DND-41 (cell line): ENCODE measurements around the gene SMC1B.
"Not testable (repeated sequence)": the region's sequence is repeated elsewhere in the genome, so short reads cannot be mapped to it uniquely, and the experiment has no call there.

Experiments
- ATAC-seq: fragments of 200-7000 bp; cut with Tn5 transposase; 3 replicates; pipeline ENCODE4 v1.9.1; 2021; ENCODE audit warnings: low read depth; ENCODE audit not compliant: insufficient read depth
- DNase-seq: peaks from one replicate; pipeline ENCODE4 v3.0.0-alpha.2; 2020
- H2AFZ ChIP-seq: 2 replicates; pipeline ENCODE4 v1.6.0; 2012; ENCODE audit warnings: low read depth, low read length
- H3K27ac ChIP-seq: 2 replicates; pipeline ENCODE4 v1.5.1; 2012; ENCODE audit warnings: low read length, inconsistent platforms
- H3K27me3 ChIP-seq: fragments of 200-600 bp; sonication (generic); 2 replicates; pipeline ENCODE4 v1.6.0; 2012; ENCODE audit warnings: low read length, mild to moderate bottlenecking, inconsistent platforms; ENCODE audit not compliant: insufficient read depth, poor library complexity
- H3K36me3 ChIP-seq: 2 replicates; pipeline ENCODE4 v1.5.1; 2012; ENCODE audit warnings: low read length, inconsistent platforms; ENCODE audit not compliant: insufficient read depth
- H3K4me1 ChIP-seq: 2 replicates; pipeline ENCODE4 v1.5.1; 2012; ENCODE audit warnings: mild to moderate bottlenecking, low read length; ENCODE audit not compliant: insufficient read depth
- H3K4me2 ChIP-seq: 2 replicates; pipeline ENCODE4 v1.6.0; 2012; ENCODE audit warnings: mild to moderate bottlenecking, moderate library complexity, low read length, inconsistent platforms; ENCODE audit not compliant: insufficient read depth
- H3K4me3 ChIP-seq, 2 experiments: fragments of 200-600 bp in 1 of 2; shearing (Covaris generic) in 1 of 2; 2 replicates each; pipeline ENCODE4 v1.5.1; 2012 to 2016; ENCODE audit warnings: inconsistent platforms in 2 of 2, low read length in 2 of 2, mild to moderate bottlenecking in 2 of 2, low read depth in 1 of 2, moderate library complexity in 1 of 2
- H3K79me2 ChIP-seq: 2 replicates; pipeline ENCODE4 v1.6.0; 2012; ENCODE audit warnings: low read length, inconsistent platforms; ENCODE audit not compliant: insufficient read depth
- H3K9ac ChIP-seq: 2 replicates; pipeline ENCODE4 v1.6.0; 2012; ENCODE audit warnings: low read depth, mild to moderate bottlenecking, inconsistent platforms, low read length, moderate library complexity
- H3K9me3 ChIP-seq: 2 replicates; pipeline ENCODE4 v1.5.1; 2012; ENCODE audit warnings: low read length, moderate library complexity, mild to moderate bottlenecking, inconsistent platforms; ENCODE audit not compliant: insufficient read depth, severe bottlenecking
- H4K20me1 ChIP-seq: 2 replicates; pipeline ENCODE4 v1.6.0; 2012; ENCODE audit warnings: low read length; ENCODE audit not compliant: insufficient read depth
- EZH2 ChIP-seq: IDR thresholded peaks from 3 replicates; pipeline ENCODE4 v1.6.1; 2012; ENCODE audit warnings: borderline replicate concordance, low read depth, mild to moderate bottlenecking, moderate library complexity, low read length, inconsistent platforms; ENCODE audit not compliant: severe bottlenecking
- TF ChIP-seq, protein P1 (sequence below): IDR thresholded peaks from 2 replicates; pipeline ENCODE4 v1.5.1; 2012; ENCODE audit warnings: borderline replicate concordance, low read length, moderate library complexity, mild to moderate bottlenecking; ENCODE audit not compliant: poor library complexity, severe bottlenecking; ENCODE audit errors: extremely low read depth

The SMC1B gene

GRCh38 chr22:45450921-45451651 is 37.7 kb upstream of the SMC1B start:
- DNase-seq, result no peak
- Histone ChIP-seq H3K27ac (no peak overlapping the region), H3K79me2 (no peaks in the 10 kb centered on the region), H3K36me3 (no peaks in the 10 kb centered on the region), H3K4me1 (no peaks in the 10 kb centered on the region), H2AFZ (no peak overlapping the region), H3K4me3 (no peak overlapping the region), H3K4me2 (no peak overlapping the region), H4K20me1 (no peaks in the 10 kb centered on the region), H3K9me3 (no peaks in the 10 kb centered on the region), H3K27me3 (peaks cover 12% of the 10 kb centered on the region), H3K9ac (no peak overlapping the region)
- TF ChIP-seq, protein P1, sequence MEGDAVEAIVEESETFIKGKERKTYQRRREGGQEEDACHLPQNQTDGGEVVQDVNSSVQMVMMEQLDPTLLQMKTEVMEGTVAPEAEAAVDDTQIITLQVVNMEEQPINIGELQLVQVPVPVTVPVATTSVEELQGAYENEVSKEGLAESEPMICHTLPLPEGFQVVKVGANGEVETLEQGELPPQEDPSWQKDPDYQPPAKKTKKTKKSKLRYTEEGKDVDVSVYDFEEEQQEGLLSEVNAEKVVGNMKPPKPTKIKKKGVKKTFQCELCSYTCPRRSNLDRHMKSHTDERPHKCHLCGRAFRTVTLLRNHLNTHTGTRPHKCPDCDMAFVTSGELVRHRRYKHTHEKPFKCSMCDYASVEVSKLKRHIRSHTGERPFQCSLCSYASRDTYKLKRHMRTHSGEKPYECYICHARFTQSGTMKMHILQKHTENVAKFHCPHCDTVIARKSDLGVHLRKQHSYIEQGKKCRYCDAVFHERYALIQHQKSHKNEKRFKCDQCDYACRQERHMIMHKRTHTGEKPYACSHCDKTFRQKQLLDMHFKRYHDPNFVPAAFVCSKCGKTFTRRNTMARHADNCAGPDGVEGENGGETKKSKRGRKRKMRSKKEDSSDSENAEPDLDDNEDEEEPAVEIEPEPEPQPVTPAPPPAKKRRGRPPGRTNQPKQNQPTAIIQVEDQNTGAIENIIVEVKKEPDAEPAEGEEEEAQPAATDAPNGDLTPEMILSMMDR, result no peak
- TF ChIP-seq EZH2, result no peak
- no peak for ATAC-seq

DNA sequence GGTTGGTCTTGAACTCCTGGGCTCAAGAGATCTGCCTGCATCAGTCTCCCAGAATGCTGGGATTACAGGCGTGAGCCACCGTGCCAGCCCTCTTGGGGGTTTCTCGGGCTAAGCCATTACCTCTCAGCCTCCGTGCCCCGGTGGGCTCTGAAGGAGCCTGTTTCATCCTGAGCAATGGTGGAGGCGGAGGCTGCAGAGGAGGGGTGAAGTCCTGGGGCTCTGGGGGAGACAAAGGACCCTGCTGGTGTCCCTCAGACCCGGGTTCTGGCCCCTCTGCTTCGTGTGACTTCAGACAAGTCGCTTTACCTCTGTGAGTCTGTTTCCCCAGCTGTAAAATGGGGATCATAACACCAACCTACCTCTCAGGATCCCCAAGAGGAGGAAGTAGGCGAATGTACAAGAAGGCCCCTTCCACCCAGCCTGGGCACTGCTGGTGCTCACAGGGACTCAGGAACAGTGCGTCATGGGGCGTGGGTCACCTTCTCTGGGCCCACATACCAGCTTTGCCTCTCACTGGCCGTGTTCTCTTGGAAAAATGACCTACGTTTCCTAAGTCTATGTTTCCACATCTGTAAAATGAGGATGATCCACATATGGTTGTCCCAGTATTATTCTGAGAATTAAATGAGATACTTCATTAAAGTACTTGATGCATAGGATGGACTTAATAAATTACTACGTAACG is 36.8 kb upstream of the SMC1B start:
- Histone ChIP-seq H3K27ac (no peak overlapping the region), H3K4me3 (no peak overlapping the region), H3K27me3 (peaks cover 12% of the 10 kb centered on the region), H3K36me3 (no peaks in the 10 kb centered on the region), H2AFZ (no peak overlapping the region), H4K20me1 (no peaks in the 10 kb centered on the region), H3K79me2 (no peaks in the 10 kb centered on the region), H3K4me2 (no peak overlapping the region), H3K9me3 (no peaks in the 10 kb centered on the region), H3K4me1 (no peaks in the 10 kb centered on the region), H3K9ac (no peak overlapping the region)
- ATAC-seq (no peak), DNase-seq (no peak)
- TF ChIP-seq EZH2, result no peak

DNA sequence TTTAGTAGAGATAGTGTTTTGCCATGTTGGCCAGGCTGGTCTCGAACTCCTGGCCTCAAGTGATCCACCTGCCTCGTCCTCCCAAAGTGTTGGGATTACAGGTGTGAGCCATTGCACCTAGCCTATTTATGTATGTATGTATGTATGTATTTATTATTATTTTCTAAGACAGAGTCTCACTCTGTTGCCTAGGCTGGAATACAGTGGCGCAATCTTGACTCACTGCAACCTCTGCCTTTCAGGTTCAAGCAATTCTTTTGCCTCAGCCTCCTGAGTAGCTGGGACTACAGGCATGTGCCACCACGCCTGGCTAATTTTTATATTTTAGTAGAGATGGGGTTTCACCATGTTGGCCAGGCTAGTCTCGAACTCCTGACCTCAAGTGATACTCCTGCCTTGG is 36.0 kb upstream of the SMC1B start:
- H3K9ac ChIP-seq, H2AFZ ChIP-seq, H3K4me1 ChIP-seq, ATAC-seq, H3K4me2 ChIP-seq, H3K4me3 ChIP-seq, H3K79me2 ChIP-seq, H3K9me3 ChIP-seq, H3K27ac ChIP-seq, H4K20me1 ChIP-seq, DNase-seq, H3K27me3 ChIP-seq, H3K36me3 ChIP-seq: not testable (repeated sequence)

DNA sequence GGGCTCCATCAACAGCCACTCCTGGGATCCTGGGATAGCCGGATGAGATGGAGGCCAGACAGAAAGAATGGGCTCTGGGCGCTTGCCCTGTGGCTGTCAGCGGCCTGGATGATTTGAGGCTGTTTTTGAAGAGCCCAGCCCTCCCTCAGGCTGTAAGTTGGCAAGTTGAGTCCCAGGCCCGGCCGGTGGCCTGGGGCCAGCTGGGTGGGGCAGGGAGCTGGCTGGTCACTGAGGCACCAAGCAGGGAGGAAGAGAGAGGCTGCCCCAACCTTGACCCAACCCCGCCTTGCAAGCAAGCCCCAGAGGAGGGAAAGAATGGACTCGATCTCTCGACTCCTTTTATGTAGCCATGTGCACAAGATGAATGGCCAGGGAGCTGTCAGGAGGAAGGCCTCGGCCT is 35.0 kb upstream of the SMC1B start:
- no peak for TF ChIP-seq EZH2
- H3K4me1 ChIP-seq, result no peaks in the 10 kb centered on the region
- H3K27me3 ChIP-seq, result peaks cover 9% of the 10 kb centered on the region
- DNase-seq (no peak), ATAC-seq (no peak)
- H3K9ac ChIP-seq, result no peak overlapping the region
- H3K36me3 ChIP-seq, result no peaks in the 10 kb centered on the region
- no peak overlapping the region for H3K4me2 ChIP-seq
- H3K27ac ChIP-seq, result no peak overlapping the region
- H3K4me3 ChIP-seq, result no peak overlapping the region
- H2AFZ ChIP-seq, result no peak overlapping the region
- H3K79me2 ChIP-seq, result no peaks in the 10 kb centered on the region
- H4K20me1 ChIP-seq, result no peaks in the 10 kb centered on the region
- H3K9me3 ChIP-seq, result no peaks in the 10 kb centered on the region

DNA sequence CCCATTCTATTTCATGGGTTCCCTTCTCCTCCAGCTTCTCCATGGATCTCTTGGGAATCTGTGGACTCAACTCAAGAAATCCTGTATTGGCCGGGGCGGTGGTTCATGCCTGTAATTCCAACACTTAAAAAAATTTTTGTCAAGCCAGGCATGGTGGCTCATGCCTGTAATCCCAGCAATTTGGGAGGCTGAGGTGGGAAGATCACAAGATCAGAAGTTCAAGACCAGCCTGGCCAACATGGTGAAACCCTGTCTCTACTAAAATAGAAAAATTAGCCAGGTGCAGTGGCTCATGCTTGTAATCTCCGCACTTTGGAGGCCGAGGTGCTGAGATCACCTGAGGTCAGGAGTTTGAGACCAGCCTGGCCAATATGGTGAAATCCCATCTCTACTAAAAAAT is 34.2 kb upstream of the SMC1B start:
- H3K9me3 ChIP-seq, H3K27me3 ChIP-seq, ATAC-seq, H3K4me3 ChIP-seq, DNase-seq, H2AFZ ChIP-seq, H3K36me3 ChIP-seq, H4K20me1 ChIP-seq, H3K9ac ChIP-seq, H3K27ac ChIP-seq, H3K79me2 ChIP-seq, H3K4me1 ChIP-seq, H3K4me2 ChIP-seq: not testable (repeated sequence)
